ENCODE measurements around the gene NEURL2.

NEURL2 gene

DNA sequence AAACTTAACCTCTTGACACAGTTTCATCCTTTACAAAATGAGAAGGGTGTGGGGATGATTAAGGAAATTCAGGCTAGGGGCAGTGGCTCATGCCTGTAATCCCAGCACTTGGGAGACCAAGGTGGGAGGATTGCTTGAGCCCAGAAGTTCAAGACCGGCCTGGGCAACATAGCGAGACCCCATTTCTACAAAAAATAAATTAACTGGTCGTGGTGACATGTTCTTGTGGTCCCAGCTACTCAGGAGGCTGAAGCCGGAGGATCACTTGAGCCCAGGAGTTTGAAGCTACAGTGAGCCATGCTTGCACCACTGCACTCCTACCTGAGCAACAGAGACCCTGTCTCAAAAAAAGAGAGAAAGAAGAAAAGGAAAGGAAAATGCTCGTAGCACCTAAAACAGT is 24.6 kb downstream of the NEURL2 start:
- Histone ChIP-seq H3K36me3 (ENCODE audit: insufficient read depth, low read length) (no peaks in the 10 kb centered on the region), H3K9ac (ENCODE audit: low read depth, low read length) (no peak overlapping the region), H3K4me2 (ENCODE audit: insufficient read depth, low read length) (no peak overlapping the region), H3K9me3 (ENCODE audit: insufficient read depth, low read length, severe bottlenecking) (no peaks in the 10 kb centered on the region), H3K4me3 (ENCODE audit: low read depth in 1 of 2, low read length in 2 of 2) (no peak overlapping the region), H2AFZ (ENCODE audit: low read depth, low read length) (no peak overlapping the region), H3K27me3 (ENCODE audit: insufficient read depth, low read length, poor library complexity) (no peaks in the 10 kb centered on the region), H3K79me2 (ENCODE audit: insufficient read depth, low read length) (no peaks in the 10 kb centered on the region), H4K20me1 (ENCODE audit: insufficient read depth, low read length) (no peaks in the 10 kb centered on the region), H3K27ac (ENCODE audit: low read length) (no peak overlapping the region), H3K4me1 (ENCODE audit: insufficient read depth, low read length) (no peaks in the 10 kb centered on the region)
- no peak for DNase-seq
- TF ChIP-seq EZH2 (IDR thresholded peaks at IDR 0.05; ENCODE audit: borderline replicate concordance, low read depth, low read length, severe bottlenecking), result no peak
- TF ChIP-seq, protein P1, sequence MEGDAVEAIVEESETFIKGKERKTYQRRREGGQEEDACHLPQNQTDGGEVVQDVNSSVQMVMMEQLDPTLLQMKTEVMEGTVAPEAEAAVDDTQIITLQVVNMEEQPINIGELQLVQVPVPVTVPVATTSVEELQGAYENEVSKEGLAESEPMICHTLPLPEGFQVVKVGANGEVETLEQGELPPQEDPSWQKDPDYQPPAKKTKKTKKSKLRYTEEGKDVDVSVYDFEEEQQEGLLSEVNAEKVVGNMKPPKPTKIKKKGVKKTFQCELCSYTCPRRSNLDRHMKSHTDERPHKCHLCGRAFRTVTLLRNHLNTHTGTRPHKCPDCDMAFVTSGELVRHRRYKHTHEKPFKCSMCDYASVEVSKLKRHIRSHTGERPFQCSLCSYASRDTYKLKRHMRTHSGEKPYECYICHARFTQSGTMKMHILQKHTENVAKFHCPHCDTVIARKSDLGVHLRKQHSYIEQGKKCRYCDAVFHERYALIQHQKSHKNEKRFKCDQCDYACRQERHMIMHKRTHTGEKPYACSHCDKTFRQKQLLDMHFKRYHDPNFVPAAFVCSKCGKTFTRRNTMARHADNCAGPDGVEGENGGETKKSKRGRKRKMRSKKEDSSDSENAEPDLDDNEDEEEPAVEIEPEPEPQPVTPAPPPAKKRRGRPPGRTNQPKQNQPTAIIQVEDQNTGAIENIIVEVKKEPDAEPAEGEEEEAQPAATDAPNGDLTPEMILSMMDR (IDR thresholded peaks at IDR 0.05; ENCODE audit: borderline replicate concordance, extremely low read depth, low read length, poor library complexity, severe bottlenecking), result no peak
- no peak for ATAC-seq (ENCODE audit: insufficient read depth, low read depth)

DNA sequence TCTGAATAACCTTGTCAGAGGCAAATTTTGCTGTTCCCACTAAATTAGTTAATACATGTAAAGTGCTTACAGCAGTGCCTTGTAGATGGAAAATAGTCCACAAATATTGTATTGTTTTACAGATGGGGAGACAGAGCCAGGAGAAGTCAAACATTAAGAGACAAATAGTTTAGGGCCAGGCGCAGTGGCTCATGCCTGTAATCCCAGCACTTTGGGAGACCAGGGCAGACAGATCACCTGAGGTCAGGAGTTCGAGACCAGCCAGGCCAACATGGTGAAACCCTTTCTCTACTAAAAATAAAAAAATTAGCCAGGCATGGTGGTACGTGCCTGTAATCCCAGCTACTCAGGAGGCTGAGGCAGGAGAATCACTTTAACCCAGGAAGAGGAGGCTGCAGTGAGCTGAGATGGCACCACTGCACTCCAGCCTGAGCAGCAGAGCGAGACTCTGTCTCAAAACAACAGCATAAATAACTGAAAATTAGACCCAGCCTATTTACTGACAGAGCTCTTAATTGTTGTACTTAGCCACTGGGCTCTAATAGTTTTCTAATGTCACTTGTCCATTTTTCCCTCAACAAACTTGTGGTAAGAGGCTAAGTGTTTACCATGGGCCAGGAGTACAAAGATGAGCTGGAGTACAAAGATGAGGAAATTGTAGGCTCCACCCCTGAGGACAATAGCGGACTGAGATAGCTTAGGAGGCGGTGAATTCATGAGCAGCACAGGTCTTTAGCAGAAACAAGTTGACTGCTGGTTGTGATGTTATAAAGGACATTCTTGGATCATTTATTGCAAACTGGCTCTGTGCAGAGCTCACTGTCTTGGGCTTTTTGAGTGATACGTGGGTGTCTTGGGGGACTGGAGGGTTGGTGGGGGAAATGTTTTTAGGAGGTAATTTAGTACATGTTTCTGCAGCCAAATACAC is 27.2 kb downstream of the NEURL2 start:
- DNase-seq (no peak), ATAC-seq (ENCODE audit: insufficient read depth, low read depth) (no peak)
- H2AFZ ChIP-seq (ENCODE audit: low read depth, low read length), result no peak overlapping the region
- no peak overlapping the region for H3K4me2 ChIP-seq (ENCODE audit: insufficient read depth, low read length)
- no peak overlapping the region for H3K9ac ChIP-seq (ENCODE audit: low read depth, low read length)
- H3K36me3 ChIP-seq (ENCODE audit: insufficient read depth, low read length), result no peaks in the 10 kb centered on the region
- no peaks in the 10 kb centered on the region for H3K9me3 ChIP-seq (ENCODE audit: insufficient read depth, low read length, severe bottlenecking)
- H4K20me1 ChIP-seq (ENCODE audit: insufficient read depth, low read length), result no peaks in the 10 kb centered on the region
- H3K27me3 ChIP-seq (ENCODE audit: insufficient read depth, low read length, poor library complexity), result no peaks in the 10 kb centered on the region
- TF ChIP-seq EZH2 (IDR thresholded peaks at IDR 0.05; ENCODE audit: borderline replicate concordance, low read depth, low read length, severe bottlenecking), result no peak
- TF ChIP-seq, protein P1 (IDR thresholded peaks at IDR 0.05; ENCODE audit: borderline replicate concordance, extremely low read depth, low read length, poor library complexity, severe bottlenecking), result no peak
- peaks cover 8% of the 10 kb centered on the region for H3K79me2 ChIP-seq (ENCODE audit: insufficient read depth, low read length)
- no peak overlapping the region for H3K27ac ChIP-seq (ENCODE audit: low read length)
- peaks cover 8% of the 10 kb centered on the region for H3K4me1 ChIP-seq (ENCODE audit: insufficient read depth, low read length)
- H3K4me3 ChIP-seq (ENCODE audit: low read depth in 1 of 2, low read length in 2 of 2), result no peak overlapping the region

DNA sequence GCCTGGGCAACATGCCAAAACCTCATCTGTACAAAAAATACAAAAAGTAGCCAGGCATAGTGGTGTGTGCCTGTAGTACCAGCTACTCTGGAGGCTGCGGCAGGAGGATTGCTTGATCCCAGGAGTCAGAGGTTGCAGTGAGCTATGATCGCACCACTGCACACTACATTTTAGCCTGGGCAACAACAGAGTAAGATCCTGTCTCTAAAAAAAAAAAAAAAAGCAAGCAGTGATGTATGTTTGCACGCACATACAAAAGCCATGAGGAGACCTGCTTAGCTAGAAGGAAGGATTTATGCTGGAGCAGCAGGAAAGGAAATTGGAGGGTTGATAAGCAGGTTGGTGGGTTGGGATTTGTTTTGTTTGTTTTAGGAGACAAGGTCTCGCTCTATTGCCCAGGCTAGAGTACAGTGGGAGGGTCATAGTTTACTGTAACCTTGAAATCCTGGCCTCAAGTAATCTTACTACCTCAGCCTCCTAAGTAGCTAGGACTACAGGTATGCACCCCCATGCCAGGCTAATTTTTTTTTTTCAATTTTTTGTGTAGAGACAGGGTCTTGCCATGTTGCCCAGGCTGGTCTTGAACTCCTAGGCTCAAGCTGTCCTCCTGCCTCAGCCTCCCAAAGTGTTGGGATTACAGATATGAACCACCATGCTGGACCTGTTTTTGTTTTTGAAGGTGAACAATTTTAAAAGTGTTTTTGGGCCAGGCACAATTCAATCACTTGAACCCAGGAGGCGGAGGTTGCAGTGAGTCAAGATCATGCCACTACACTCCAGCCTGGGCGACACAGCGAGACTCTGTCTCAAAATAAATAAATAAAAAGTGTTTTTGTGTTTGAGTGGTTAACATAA is 29.6 kb downstream of the NEURL2 start:
- H2AFZ ChIP-seq (ENCODE audit: low read depth, low read length), result no peak overlapping the region
- H3K9ac ChIP-seq (ENCODE audit: low read depth, low read length), result no peak overlapping the region
- DNase-seq (no peak), ATAC-seq (ENCODE audit: insufficient read depth, low read depth) (no peak)
- H3K4me2 ChIP-seq (ENCODE audit: insufficient read depth, low read length), result no peak overlapping the region
- peaks cover 28% of the 10 kb centered on the region for H3K79me2 ChIP-seq (ENCODE audit: insufficient read depth, low read length)
- H3K4me3 ChIP-seq (ENCODE audit: low read depth in 1 of 2, low read length in 2 of 2), result no peak overlapping the region
- TF ChIP-seq EZH2 (IDR thresholded peaks at IDR 0.05; ENCODE audit: borderline replicate concordance, low read depth, low read length, severe bottlenecking), result no peak
- TF ChIP-seq, protein P1 (IDR thresholded peaks at IDR 0.05; ENCODE audit: borderline replicate concordance, extremely low read depth, low read length, poor library complexity, severe bottlenecking), result no peak
- no peak overlapping the region for H3K27ac ChIP-seq (ENCODE audit: low read length)
- peaks cover 24% of the 10 kb centered on the region for H3K4me1 ChIP-seq (ENCODE audit: insufficient read depth, low read length)
- H3K27me3 ChIP-seq (ENCODE audit: insufficient read depth, low read length, poor library complexity), result no peaks in the 10 kb centered on the region
- H4K20me1 ChIP-seq (ENCODE audit: insufficient read depth, low read length), result no peaks in the 10 kb centered on the region
- H3K36me3 ChIP-seq (ENCODE audit: insufficient read depth, low read length), result peaks cover 3% of the 10 kb centered on the region; the same call in 1 of the 2 replicates
- no peaks in the 10 kb centered on the region for H3K9me3 ChIP-seq (ENCODE audit: insufficient read depth, low read length, severe bottlenecking)

Data from DND-41 (cell line).